ENCODE results near the gene LRRC73. TPM values are rescaled to one million over a fixed set of nuclear protein-coding genes. Genes with fewer than 3 reads are reported as not detected.

Gene LRRC73
- total RNA-seq, 1 experiment from 2014 or later = 0.22 TPM

DNA sequence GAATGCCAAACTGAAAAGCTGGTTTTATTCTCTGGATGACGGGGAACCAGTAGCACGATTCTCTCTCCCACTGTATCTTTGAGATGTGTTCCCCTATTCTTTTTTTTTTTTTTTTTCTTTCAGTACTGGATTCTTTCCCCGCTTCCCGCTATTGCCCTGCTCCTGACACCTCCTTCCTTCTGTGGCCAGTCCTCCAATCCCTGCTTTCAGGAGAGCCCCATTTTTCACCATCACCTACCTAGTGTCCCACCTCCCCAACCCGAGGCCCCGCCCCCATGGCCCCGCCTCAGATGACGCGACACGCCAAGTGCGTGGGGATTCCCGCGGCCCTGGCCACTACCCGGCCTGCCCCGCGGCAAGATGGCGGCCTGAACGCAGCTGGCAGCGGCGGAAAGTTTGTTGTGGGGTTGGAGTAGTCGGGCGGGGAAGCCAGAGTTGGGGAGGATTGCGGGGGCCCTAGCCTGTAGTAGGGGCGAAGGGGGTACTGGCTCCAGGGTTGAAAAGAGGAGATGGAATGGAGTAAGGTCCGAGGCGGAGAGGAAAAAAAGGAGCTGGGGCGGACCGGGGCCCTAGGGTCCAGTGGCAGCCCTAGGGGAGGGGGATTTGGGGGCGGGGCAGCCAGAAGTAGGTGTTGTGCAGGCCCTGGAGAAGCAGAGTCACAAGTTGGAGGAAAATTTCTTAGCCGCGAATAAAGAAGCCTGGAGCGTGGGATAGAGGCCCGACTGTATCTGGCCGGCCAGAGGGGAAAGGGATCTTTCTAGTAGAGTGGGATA, 32.7 kb downstream of the LRRC73 start, which contains the start of gene TJAP1:
TSS of gene TJAP1 (plus strand) at position 336 of the 773 bp plus-strand sequence. CDS start 21,432 bp downstream, outside the sequence.
- Histone ChIP-seq H3K4me1 (ENCODE audit: insufficient read depth, low read length) (peaks cover 41% of the 10 kb centered on the region), H3K4me3 (ENCODE audit: low read length) (peak within 1 kb of the TSS; percentile 90), H3K36me3 (ENCODE audit: low read depth, low read length) (no peaks in the 10 kb centered on the region), H3K9ac (ENCODE audit: low read length) (peak within 1 kb of the TSS; percentile 95), H3K9me3 (ENCODE audit: low read length) (no peaks in the 10 kb centered on the region), H4K20me1 (ENCODE audit: low read length) (no peaks in the 10 kb centered on the region), H3K27ac (ENCODE audit: low read length) (0 out of 2 replicates have a peak within 1 kb of the TSS, but pooled peaks have one; percentile 15), H3K9me2 (replicated peaks; ENCODE audit: low read length) (no peaks in the 10 kb centered on the region), H3K79me2 (ENCODE audit: low read length) (peaks cover 45% of the 10 kb centered on the region), H3K27me3 (ENCODE audit: low read length) (no peaks in the 10 kb centered on the region), H2AFZ (ENCODE audit: low read length) (peak within 1 kb of the TSS; percentile 86), H3F3A (ENCODE audit: low read length, unreplicated experiment) (no peaks in the 10 kb centered on the region), H3K4me2 (ENCODE audit: low read length) (peak within 1 kb of the TSS; percentile 94)
- no TSS peak for BruUV-seq (replicated peaks)
- DNase-seq (peak; percentile 89), ATAC-seq (peak; percentile 87)
- no peak for TF ChIP-seq EZH2phosphoT487 (IDR thresholded peaks at IDR 0.05; ENCODE audit: borderline replicate concordance, low read length)
- TF ChIP-seq, protein P1, sequence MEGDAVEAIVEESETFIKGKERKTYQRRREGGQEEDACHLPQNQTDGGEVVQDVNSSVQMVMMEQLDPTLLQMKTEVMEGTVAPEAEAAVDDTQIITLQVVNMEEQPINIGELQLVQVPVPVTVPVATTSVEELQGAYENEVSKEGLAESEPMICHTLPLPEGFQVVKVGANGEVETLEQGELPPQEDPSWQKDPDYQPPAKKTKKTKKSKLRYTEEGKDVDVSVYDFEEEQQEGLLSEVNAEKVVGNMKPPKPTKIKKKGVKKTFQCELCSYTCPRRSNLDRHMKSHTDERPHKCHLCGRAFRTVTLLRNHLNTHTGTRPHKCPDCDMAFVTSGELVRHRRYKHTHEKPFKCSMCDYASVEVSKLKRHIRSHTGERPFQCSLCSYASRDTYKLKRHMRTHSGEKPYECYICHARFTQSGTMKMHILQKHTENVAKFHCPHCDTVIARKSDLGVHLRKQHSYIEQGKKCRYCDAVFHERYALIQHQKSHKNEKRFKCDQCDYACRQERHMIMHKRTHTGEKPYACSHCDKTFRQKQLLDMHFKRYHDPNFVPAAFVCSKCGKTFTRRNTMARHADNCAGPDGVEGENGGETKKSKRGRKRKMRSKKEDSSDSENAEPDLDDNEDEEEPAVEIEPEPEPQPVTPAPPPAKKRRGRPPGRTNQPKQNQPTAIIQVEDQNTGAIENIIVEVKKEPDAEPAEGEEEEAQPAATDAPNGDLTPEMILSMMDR (conservative IDR thresholded peaks at IDR 0.05; ENCODE audit: low read depth, low read length) = no peak
- TF ChIP-seq EZH2 (IDR thresholded peaks at IDR 0.05; ENCODE audit: low read length, unreplicated experiment) = no peak
- intact Hi-C loops (cut with micrococcal nuclease) = loop anchor here (2.0 kb wide), 1 partner anchor 21 kb away; no protein-coding TSS in a partner anchor
- ChIA-PET CTCF (no interaction called here), POLR2A (ENCODE audit: unreplicated experiment) (no interaction called here)

DNA sequence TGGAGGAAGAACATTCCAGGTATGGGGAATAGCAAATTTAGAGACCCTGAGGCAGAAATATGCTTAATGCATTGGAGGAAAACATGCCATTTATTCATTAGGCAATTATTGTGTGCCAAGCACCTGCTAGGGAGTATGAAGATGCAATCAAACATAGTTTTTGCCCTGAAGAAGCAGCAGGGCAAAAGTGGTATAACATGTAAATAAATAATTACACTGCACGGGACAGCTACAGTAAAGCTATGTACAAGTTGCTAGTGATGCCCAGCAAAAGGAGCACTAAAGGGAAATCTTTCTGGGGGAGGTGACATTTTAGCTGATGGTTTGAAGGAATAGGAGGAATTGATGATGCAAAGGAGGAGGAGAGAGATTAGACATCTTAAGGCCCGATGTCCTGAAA, 33.4 kb downstream of the LRRC73 start:
- Histone ChIP-seq H3K27me3 (ENCODE audit: low read length) (no peaks in the 10 kb centered on the region), H3K79me2 (ENCODE audit: low read length) (peaks cover 38% of the 10 kb centered on the region), H4K20me1 (ENCODE audit: low read length) (no peaks in the 10 kb centered on the region), H3K9me2 (replicated peaks; ENCODE audit: low read length) (no peaks in the 10 kb centered on the region), H3K9me3 (ENCODE audit: low read length) (no peaks in the 10 kb centered on the region), H3K27ac (ENCODE audit: low read length) (no peak overlapping the region), H3K9ac (ENCODE audit: low read length) (peak overlapping the region; percentile 95), H3F3A (ENCODE audit: low read length, unreplicated experiment) (no peaks in the 10 kb centered on the region), H3K36me3 (ENCODE audit: low read depth, low read length) (no peaks in the 10 kb centered on the region), H3K4me3 (ENCODE audit: low read length) (peak overlapping the region; percentile 90), H3K4me2 (ENCODE audit: low read length) (peak overlapping the region; percentile 94), H3K4me1 (ENCODE audit: insufficient read depth, low read length) (peaks cover 37% of the 10 kb centered on the region), H2AFZ (ENCODE audit: low read length) (peak overlapping the region; percentile 86)
- BruUV-seq (replicated peaks) = no TSS peak
- ATAC-seq = no peak
- POLR2A ChIA-PET (ENCODE audit: unreplicated experiment) = no interaction called here
- intact Hi-C loops (cut with micrococcal nuclease) = loop anchor here (2.0 kb wide), 1 partner anchor 20 kb away; no protein-coding TSS in a partner anchor
- CTCF ChIA-PET = no interaction called here
- no peak for DNase-seq
- no peak for TF ChIP-seq EZH2phosphoT487 (IDR thresholded peaks at IDR 0.05; ENCODE audit: borderline replicate concordance, low read length)
- TF ChIP-seq, protein P1 (conservative IDR thresholded peaks at IDR 0.05; ENCODE audit: low read depth, low read length) = no peak
- no peak for TF ChIP-seq EZH2 (IDR thresholded peaks at IDR 0.05; ENCODE audit: low read length, unreplicated experiment)

- no peaks in the 10 kb centered on the region for H3K27me3 ChIP-seq (ENCODE audit: low read length)
- H3K4me2 ChIP-seq (ENCODE audit: low read length) = no peak overlapping the region
- no peaks in the 10 kb centered on the region for H3K36me3 ChIP-seq (ENCODE audit: low read depth, low read length)
- H3K79me2 ChIP-seq (ENCODE audit: low read length) = peaks cover 31% of the 10 kb centered on the region
- H4K20me1 ChIP-seq (ENCODE audit: low read length) = no peaks in the 10 kb centered on the region
- POLR2A ChIA-PET (ENCODE audit: unreplicated experiment) = no interaction called here
- no peak overlapping the region for H3K4me3 ChIP-seq (ENCODE audit: low read length)
- no peaks in the 10 kb centered on the region for H3K9me3 ChIP-seq (ENCODE audit: low read length)
- TF ChIP-seq, protein P1 (conservative IDR thresholded peaks at IDR 0.05; ENCODE audit: low read depth, low read length) = no peak
- TF ChIP-seq EZH2phosphoT487 (IDR thresholded peaks at IDR 0.05; ENCODE audit: borderline replicate concordance, low read length) = no peak
- no peak for TF ChIP-seq EZH2 (IDR thresholded peaks at IDR 0.05; ENCODE audit: low read length, unreplicated experiment)
- no peak overlapping the region for H2AFZ ChIP-seq (ENCODE audit: low read length)
- CTCF ChIA-PET = no interaction called here
- H3K9me2 ChIP-seq (replicated peaks; ENCODE audit: low read length) = no peaks in the 10 kb centered on the region
- no peak overlapping the region for H3K9ac ChIP-seq (ENCODE audit: low read length)
- H3K4me1 ChIP-seq (ENCODE audit: insufficient read depth, low read length) = peaks cover 32% of the 10 kb centered on the region
- no peak overlapping the region for H3K27ac ChIP-seq (ENCODE audit: low read length)
- intact Hi-C loops (cut with micrococcal nuclease) = no loop called here
- BruUV-seq (replicated peaks) = no TSS peak
- DNase-seq = no peak
- no peaks in the 10 kb centered on the region for H3F3A ChIP-seq (ENCODE audit: low read length, unreplicated experiment)
- ATAC-seq = no peak
These were observed 34.6 kb downstream of the LRRC73 start for GRCh38 chr6:43475516-43475915.

Measured in PC-3 (cell line).